Measurements from ENCODE around the gene TARBP1. TPM values are rescaled to one million over a fixed set of nuclear protein-coding genes. Genes with fewer than 3 reads are reported as not detected.

The TARBP1 gene
- total and polyA plus RNA-seq, 2 of the 4 experiments (the other 2 are of a cell fraction): 10.6 to 17.7 TPM

DNA sequence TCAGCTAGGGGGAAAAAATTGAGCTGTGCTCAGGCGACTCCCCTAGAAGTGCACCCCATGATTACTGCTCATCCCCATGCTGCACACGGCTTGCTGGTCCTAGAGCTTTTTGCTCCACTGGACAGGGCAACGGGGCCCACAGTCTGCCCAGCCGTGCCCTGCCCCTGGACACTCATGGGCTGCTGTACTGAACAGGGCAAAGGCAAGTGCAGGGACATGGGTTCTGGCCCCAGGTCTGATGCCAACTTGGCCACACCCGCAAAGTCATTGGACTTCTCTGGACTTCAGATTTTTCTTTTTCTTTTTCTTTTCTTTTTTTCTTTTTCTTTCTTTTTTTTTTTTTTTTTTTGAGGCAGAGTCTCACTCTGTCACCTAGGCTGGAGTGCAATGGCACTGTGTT is 42.9 kb upstream of the TARBP1 start:
- H3K4me1 ChIP-seq (ENCODE audit: control insufficient read depth, insufficient read depth, low read length): peaks cover 15% of the 10 kb centered on the region
- TF ChIP-seq CEBPB (IDR thresholded peaks at IDR 0.05; ENCODE audit: low read depth, low read length) (no peak), POLR2A (IDR thresholded peaks at IDR 0.05; ENCODE audit: low read depth, low read length) (no peak), SMC3 (IDR thresholded peaks at IDR 0.05; ENCODE audit: low read depth, low read length) (no peak), BHLHE40 (IDR thresholded peaks at IDR 0.05; ENCODE audit: low read depth, low read length) (no peak), NFE2L2 (IDR thresholded peaks at IDR 0.05; ENCODE audit: low read depth, low read length) (no peak), MXI1 (IDR thresholded peaks at IDR 0.05; ENCODE audit: borderline replicate concordance, low read depth, low read length) (no peak), RFX5 (IDR thresholded peaks at IDR 0.05; ENCODE audit: low read depth, low read length) (no peak), RCOR1 (IDR thresholded peaks at IDR 0.05; ENCODE audit: insufficient replicate concordance, low read length) (no peak), RAD21 (IDR thresholded peaks at IDR 0.05; ENCODE audit: low read length) (no peak)
- TF ChIP-seq, protein P1, sequence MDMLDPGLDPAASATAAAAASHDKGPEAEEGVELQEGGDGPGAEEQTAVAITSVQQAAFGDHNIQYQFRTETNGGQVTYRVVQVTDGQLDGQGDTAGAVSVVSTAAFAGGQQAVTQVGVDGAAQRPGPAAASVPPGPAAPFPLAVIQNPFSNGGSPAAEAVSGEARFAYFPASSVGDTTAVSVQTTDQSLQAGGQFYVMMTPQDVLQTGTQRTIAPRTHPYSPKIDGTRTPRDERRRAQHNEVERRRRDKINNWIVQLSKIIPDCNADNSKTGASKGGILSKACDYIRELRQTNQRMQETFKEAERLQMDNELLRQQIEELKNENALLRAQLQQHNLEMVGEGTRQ (IDR thresholded peaks at IDR 0.05; ENCODE audit: low read depth, low read length): no peak
- TF ChIP-seq, protein P2, sequence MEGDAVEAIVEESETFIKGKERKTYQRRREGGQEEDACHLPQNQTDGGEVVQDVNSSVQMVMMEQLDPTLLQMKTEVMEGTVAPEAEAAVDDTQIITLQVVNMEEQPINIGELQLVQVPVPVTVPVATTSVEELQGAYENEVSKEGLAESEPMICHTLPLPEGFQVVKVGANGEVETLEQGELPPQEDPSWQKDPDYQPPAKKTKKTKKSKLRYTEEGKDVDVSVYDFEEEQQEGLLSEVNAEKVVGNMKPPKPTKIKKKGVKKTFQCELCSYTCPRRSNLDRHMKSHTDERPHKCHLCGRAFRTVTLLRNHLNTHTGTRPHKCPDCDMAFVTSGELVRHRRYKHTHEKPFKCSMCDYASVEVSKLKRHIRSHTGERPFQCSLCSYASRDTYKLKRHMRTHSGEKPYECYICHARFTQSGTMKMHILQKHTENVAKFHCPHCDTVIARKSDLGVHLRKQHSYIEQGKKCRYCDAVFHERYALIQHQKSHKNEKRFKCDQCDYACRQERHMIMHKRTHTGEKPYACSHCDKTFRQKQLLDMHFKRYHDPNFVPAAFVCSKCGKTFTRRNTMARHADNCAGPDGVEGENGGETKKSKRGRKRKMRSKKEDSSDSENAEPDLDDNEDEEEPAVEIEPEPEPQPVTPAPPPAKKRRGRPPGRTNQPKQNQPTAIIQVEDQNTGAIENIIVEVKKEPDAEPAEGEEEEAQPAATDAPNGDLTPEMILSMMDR (conservative IDR thresholded peaks at IDR 0.05; ENCODE audit: low read depth, low read length): no peak
- peak overlapping the region; percentile 44; the same call in 1 of the 3 replicates for H2BK15ac ChIP-seq (ENCODE audit: low read depth, low read length)
- ChIA-PET CTCF (interaction anchor here (1.8 kb wide), 1 partner anchor 76 kb away, joined by 4 read pairs; no protein-coding TSS in a partner anchor), POLR2A (ENCODE audit: unreplicated experiment) (no interaction called here)
- no peak overlapping the region for H2BK5ac ChIP-seq (ENCODE audit: low read depth, low read length, poor library complexity, severe bottlenecking)
- no peak overlapping the region for H2AFZ ChIP-seq (replicated peaks; ENCODE audit: low read length, poor library complexity)
- H2AK9ac ChIP-seq (replicated peaks; ENCODE audit: low read depth, low read length, poor library complexity): peak overlapping the region; percentile 29
- H3K79me1 ChIP-seq (ENCODE audit: low read depth in 1 of 2, low read length in 2 of 2): no peaks in the 10 kb centered on the region
- no peaks in the 10 kb centered on the region for H3K36me3 ChIP-seq (ENCODE audit: control insufficient read depth, insufficient read depth, low read length)
- H3K4me2 ChIP-seq (ENCODE audit: low read depth, low read length): no peak overlapping the region
- in situ Hi-C loops (cut with MboI; ENCODE audit: low sequenced_read_pairs) (no loop called here), intact Hi-C loops (cut with micrococcal nuclease) (no loop called here), dilution Hi-C loops (cut with HindIII; ENCODE audit: low sequenced_read_pairs, unreplicated experiment) (no loop called here)
- no peak overlapping the region for H3K4me3 ChIP-seq (ENCODE audit: insufficient read depth, low read depth, low read length)
- H4K20me1 ChIP-seq (ENCODE audit: insufficient read depth, low read length): no peaks in the 10 kb centered on the region
- H4K8ac ChIP-seq (ENCODE audit: low read depth in 2 of 2, low read length in 2 of 2): peak overlapping the region in 1 of 2 experiments; percentile 0; a peak in 2 of 4 replicates
- no peak overlapping the region for H3K9ac ChIP-seq (ENCODE audit: low read depth, low read length)
- no peak for ATAC-seq (ENCODE audit: low read depth)
- DNase-seq: no peak
- no peak overlapping the region for H3K56ac ChIP-seq (ENCODE audit: extremely low read depth, insufficient read depth, low read length)
- no peak overlapping the region for H3K27ac ChIP-seq (ENCODE audit: insufficient read depth, low read length)
- H4K5ac ChIP-seq (ENCODE audit: low read depth, low read length): peak overlapping the region; percentile 32
- H2AK5ac ChIP-seq (ENCODE audit: low read depth, low read length): peak overlapping the region; percentile 49
- H3K9me3 ChIP-seq (ENCODE audit: control insufficient read depth, insufficient read depth, low read length): no peaks in the 10 kb centered on the region
- no peak overlapping the region for H3K14ac ChIP-seq (replicated peaks; ENCODE audit: low read depth, low read length)
- peak overlapping the region; percentile 58; the same call in 1 of the 2 replicates for H2BK20ac ChIP-seq (ENCODE audit: low read depth, low read length)
- H2BK120ac ChIP-seq (ENCODE audit: low read depth, low read length): peak overlapping the region; percentile 55; the same call in 1 of the 2 replicates
- peaks cover 11% of the 10 kb centered on the region for H3K9me1 ChIP-seq (ENCODE audit: insufficient read depth, low read length)
- H3K18ac ChIP-seq (ENCODE audit: low read depth, low read length): peak overlapping the region; percentile 58; the same call in 1 of the 2 replicates
- H3K4ac ChIP-seq (ENCODE audit: low read depth, low read length): peak overlapping the region; percentile 40; the same call in 1 of the 2 replicates
- BruUV-seq (replicated peaks): no TSS peak
- H3K27me3 ChIP-seq (ENCODE audit: control insufficient read depth, insufficient read depth, low read length): no peaks in the 10 kb centered on the region
- H4K91ac ChIP-seq (ENCODE audit: insufficient read depth, low read depth, low read length): no peak overlapping the region
- WGBS, 2 experiments (ENCODE audit: extremely low coverage in 2 of 2, insufficient read length in 1 of 2): 90% methylated on average over 2 of the region's 5 CpGs; no CpG with 5 or more reads in 1 of the 2 experiments
- no peak overlapping the region for H3K23ac ChIP-seq (ENCODE audit: low read depth, low read length)

Data from IMR-90 (cell line).